Spinal cord (tissue), 10 donors: ENCODE results near the gene HIVEP2. TPM values are rescaled to one million over a fixed set of nuclear protein-coding genes. Genes with fewer than 3 reads are reported as not detected.
A peak's percentile ranks its signal among the peaks of the same experiment; 100 is the strongest.

ENCODE experiments used
- DNase-seq, 6 donors: peaks; one replicate each; pipeline versions ENCODE4 v3.0.0 to v3.0.0-alpha.2; 2013 to 2015; ENCODE audit warnings: low spot score in 6 of 6, low read depth in 4 of 6
- H3K27ac ChIP-seq: one replicate; pipeline ENCODE4 v1.5.1; 2013; ENCODE audit warnings: low read depth, low read length, control low read depth
- H3K27me3 ChIP-seq: one replicate; pipeline ENCODE4 v1.6.1; 2013; ENCODE audit warnings: low read length; ENCODE audit not compliant: control insufficient read depth, insufficient read depth
- H3K36me3 ChIP-seq: one replicate; pipeline ENCODE4 v1.6.1; 2013; ENCODE audit warnings: low read length; ENCODE audit not compliant: control insufficient read depth, insufficient read depth
- H3K4me1 ChIP-seq: one replicate; pipeline ENCODE4 v1.6.1; 2013; ENCODE audit warnings: low read length; ENCODE audit not compliant: control insufficient read depth, insufficient read depth
- H3K4me3 ChIP-seq: one replicate; pipeline ENCODE4 v1.5.1; 2013; ENCODE audit warnings: low read depth, low read length, control low read depth
- H3K9me3 ChIP-seq: one replicate; pipeline ENCODE4 v1.6.1; 2013; ENCODE audit warnings: low read length; ENCODE audit not compliant: control insufficient read depth, insufficient read depth
- WGBS: methylation state at CpG from one replicate; pipeline ENCODE4 v1.1.5; 2013; ENCODE audit warnings: missing lambda C conversion rate; ENCODE audit not compliant: insufficient coverage; 5-methylcytosine and 5-hydroxymethylcytosine counted together
- polyA plus RNA-seq, 2 donors: library from polyadenylated mRNA; unstranded; fragments of 120-200 nt; gene quantifications; one replicate each; pipeline ENCODE4 v1.2.1, GENCODE V29; 2013; ENCODE audit not compliant: insufficient read length in 2 of 2
- total RNA-seq, 2 donors: library from RNA; depleted of rRNA in 1 of 2; stranded (reverse); fragments of 120-200 nt in 1 of 2; fragments of >200 nt in 1 of 2; gene quantifications; one replicate each; pipeline versions ENCODE4 v1.2.3 to v1.2.4, GENCODE V29; 2013 to 2014
- donor health status: healthy.

The HIVEP2 gene
- total and polyA plus RNA-seq, 4 donors = 22.9 to 53.8 (median 28.2) TPM

DNA sequence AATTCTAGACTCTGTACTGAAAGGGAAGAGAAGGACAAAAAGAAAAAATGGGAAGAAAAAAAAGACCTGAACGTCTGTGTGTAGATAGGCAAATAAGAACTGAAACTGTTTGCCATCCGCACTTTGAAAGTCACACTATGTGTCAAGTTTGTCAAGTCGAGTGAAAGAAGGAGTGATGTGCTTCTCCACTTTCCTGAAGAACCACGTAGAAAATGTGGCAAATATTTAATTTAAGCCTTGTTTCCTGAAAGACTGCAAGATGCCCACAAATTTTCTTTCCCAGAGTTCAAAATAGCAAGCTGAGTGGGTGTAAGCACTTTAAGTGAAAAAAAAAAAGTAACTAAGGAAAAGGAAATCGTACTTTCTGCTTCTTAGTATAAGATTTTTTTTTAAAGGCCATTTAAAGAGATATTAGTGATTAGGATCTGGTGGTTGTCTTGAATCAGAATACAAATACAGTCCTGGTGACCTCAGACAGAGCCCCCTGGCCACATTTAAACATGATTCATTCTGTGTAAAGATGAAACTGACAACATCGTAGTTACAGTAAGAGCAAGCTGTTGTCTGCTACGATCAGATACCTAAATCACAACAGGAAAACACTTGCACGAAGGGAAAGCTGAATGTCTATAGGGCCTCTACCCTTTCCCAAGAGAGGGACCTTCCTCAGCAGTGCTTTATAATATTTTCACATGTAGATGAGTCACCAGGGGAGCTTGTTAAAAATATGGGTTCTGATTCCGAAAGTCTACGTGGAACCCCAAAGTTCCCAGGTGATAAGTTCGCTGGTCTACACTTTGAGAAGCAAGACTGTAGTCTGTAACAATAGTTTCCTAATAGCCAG, 102.3 kb downstream of the HIVEP2 start:
- DNase-seq = peak in 1 of 6 donors; percentile 35
- H3K9me3 ChIP-seq = no peaks in the 10 kb centered on the region
- H3K4me1 ChIP-seq = peaks cover 12% of the 10 kb centered on the region
- H3K4me3 ChIP-seq = no peak overlapping the region
- no peak overlapping the region for H3K27ac ChIP-seq
- WGBS = 74% methylated on average over 5 of the region's 11 CpGs
- H3K36me3 ChIP-seq = no peaks in the 10 kb centered on the region
- H3K27me3 ChIP-seq = no peaks in the 10 kb centered on the region

DNA sequence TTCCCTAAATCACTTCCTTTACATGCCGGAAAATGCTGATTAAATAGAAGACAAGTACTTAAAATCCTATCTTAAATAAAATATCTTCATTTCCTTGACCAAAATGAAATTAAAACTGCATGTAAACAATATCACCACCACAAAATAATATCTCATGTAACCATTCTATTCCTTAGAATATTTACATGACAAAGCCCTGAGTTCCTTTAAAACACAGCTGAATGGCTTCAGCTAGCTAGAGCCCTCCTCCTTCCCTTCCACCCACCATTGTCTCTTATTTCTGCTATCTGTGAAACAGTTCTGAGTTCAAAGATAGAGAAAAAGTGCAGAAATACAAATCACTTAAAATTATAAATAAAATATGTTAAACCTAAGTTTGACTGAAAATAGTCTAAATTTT, 103.1 kb downstream of the HIVEP2 start:
- Histone ChIP-seq H3K9me3 (no peaks in the 10 kb centered on the region), H3K27ac (no peak overlapping the region), H3K4me1 (peaks cover 12% of the 10 kb centered on the region), H3K27me3 (no peaks in the 10 kb centered on the region), H3K4me3 (no peak overlapping the region), H3K36me3 (no peaks in the 10 kb centered on the region)
- WGBS = no CpG with 5 or more reads among the region's 1 CpG
- no peak for DNase-seq

DNA sequence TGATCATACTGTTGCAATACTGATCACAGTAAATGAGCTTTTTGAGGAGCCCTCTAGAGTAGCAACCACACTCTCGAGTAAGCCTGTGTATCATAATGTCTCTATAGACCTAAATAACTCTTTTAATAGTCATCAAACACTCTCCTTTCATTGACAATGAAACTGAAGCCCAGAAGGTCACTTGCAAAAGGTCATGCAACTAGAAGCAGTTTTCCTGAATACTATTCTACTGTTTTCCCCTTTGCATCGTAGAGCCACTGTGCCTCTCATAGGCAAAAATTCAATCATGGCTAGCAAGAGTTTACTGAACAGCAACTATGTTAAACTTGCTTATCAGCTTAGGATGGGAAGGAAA, 105.3 kb downstream of the HIVEP2 start:
- Histone ChIP-seq H3K4me3 (no peak overlapping the region), H3K9me3 (no peaks in the 10 kb centered on the region), H3K36me3 (no peaks in the 10 kb centered on the region), H3K27me3 (no peaks in the 10 kb centered on the region), H3K27ac (no peak overlapping the region), H3K4me1 (peaks cover under 1% of the 10 kb centered on the region)
- WGBS = 50% methylated on average over 1 of the region's 2 CpGs
- DNase-seq = no peak

DNA sequence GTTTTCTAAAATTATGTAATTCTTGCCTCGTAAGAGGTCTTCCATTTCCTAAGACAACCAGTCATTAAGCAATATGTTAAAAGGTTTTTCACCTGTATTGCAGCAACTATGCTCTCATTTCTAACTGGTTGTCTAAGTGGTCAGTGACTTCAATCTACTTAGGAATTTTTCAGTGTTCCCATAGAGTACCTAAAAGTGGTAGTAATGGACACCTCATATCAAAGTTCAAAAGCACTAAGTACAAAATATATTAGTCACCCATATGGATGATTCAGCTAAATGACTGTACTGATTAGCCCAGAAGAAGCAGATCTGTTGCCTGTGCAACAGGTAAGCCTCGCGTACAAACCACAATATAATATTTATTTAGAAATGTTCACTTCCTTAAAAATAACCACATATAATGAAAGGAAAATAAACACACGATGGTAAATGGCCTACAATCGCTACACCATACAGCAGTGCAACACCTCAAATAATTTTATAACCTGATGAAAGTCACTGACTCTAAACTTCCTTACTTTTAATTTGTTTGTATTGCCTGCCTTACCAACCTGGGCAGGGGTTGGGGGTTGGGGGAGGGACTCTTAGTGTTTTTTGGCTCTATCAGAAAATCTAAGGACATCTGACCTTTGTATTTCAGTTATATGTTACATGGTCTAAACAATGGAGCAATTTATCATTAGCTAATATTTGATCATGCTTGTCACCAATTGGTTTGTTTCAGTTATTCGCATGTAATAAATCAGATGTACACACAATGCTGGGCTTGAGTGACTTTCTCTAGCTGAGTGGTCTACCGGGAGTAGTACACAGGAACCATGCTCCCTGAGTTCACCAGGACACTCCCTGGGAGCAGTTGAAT, 105.9 kb downstream of the HIVEP2 start:
- DNase-seq = no peak
- 100% methylated on average over 1 of the region's 7 CpGs for WGBS
- H3K9me3 ChIP-seq = no peaks in the 10 kb centered on the region
- H3K4me3 ChIP-seq = no peak overlapping the region
- no peaks in the 10 kb centered on the region for H3K36me3 ChIP-seq
- no peaks in the 10 kb centered on the region for H3K4me1 ChIP-seq
- H3K27me3 ChIP-seq = no peaks in the 10 kb centered on the region
- no peak overlapping the region for H3K27ac ChIP-seq

DNA sequence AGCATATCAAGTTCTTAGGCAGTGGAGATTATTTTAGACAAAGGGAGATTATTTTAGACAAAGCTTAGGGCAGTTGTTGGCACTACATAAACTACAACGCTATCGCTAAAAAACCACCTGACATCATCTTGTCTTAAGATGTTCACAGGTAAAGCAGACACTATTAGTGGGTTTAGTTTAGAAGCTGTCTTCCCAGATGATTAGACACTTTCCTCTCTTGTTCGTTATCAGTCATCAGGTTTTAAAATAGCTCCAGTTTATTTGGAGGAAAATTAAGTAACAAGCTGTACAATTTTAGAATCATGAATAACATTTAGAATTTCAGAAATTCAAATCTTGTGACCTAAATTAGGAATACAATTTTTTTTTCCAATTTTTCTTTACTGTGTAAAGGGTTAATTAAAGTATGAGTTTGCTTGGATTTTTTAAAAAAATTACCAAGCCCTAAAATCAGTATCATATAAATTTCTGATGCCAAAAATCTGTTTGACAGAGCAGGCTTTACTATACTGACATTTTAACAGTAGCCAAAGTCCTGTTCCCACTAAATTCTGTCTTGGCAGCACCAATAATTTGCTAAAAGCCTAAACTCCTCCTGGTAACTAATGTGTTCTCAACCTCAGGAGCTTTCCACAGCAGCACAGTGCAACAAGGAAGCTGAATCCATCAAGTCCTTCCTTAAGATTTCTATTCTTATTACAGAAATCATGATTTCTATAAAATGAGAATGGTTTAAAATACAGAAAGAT, 109.0 kb downstream of the HIVEP2 start:
- H3K4me3 ChIP-seq = no peak overlapping the region
- no peaks in the 10 kb centered on the region for H3K36me3 ChIP-seq
- no CpG with 5 or more reads among the region's 3 CpGs for WGBS
- peak in 2 of 6 donors; percentile 27 to 70 for DNase-seq
- H3K27me3 ChIP-seq = no peaks in the 10 kb centered on the region
- no peaks in the 10 kb centered on the region for H3K9me3 ChIP-seq
- H3K4me1 ChIP-seq = no peaks in the 10 kb centered on the region
- no peak overlapping the region for H3K27ac ChIP-seq

DNA sequence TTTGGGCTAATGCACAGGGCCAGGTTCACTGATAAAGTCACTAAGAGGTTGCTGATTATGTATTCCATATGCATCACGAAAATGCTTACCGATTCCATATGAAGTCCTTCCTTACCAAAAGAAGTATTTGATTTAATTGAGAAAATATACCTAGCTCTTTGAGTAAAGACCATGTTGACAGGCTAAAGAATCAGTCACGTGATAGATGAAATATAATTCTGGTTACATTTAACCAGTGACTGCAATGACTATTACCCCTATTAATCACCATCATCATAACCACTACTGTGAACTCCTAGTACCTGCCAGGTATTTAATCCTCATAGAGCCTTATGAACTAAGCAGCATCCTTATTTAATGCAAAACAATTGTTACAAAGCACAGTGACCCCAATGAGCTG, 110.1 kb downstream of the HIVEP2 start:
- H3K9me3 ChIP-seq = no peaks in the 10 kb centered on the region

DNA sequence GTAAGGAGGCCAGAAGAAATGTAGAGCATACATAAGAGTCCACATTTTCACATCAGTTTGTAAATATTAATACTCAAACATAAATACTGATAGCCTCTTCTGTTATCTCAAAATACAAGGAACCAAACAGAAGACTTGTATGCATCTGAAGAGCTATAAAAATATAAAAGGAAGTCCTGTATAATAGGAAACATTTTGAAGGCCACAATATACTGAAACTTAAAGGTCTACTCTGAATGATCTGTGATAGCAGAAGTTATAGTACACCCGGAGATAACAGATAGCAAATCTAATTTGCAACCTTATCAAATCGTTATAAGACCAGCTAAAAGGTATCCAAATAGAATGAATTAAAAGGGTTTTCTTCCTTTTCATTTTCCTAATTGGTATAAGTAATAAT, 111.2 kb downstream of the HIVEP2 start:
- Histone ChIP-seq H3K9me3 (no peaks in the 10 kb centered on the region), H3K27me3 (no peaks in the 10 kb centered on the region), H3K4me3 (no peak overlapping the region), H3K36me3 (no peaks in the 10 kb centered on the region), H3K4me1 (no peaks in the 10 kb centered on the region), H3K27ac (no peak overlapping the region)
- no peak for DNase-seq
- WGBS = no CpG with 5 or more reads among the region's 2 CpGs

More for the DNA sequence above, 110.1 kb downstream of the HIVEP2 start:
- Histone ChIP-seq H3K27me3 (no peaks in the 10 kb centered on the region), H3K27ac (no peak overlapping the region), H3K4me3 (no peak overlapping the region), H3K36me3 (no peaks in the 10 kb centered on the region), H3K4me1 (no peaks in the 10 kb centered on the region)
- WGBS = no CpG with 5 or more reads among the region's 3 CpGs
- no peak for DNase-seq

DNA sequence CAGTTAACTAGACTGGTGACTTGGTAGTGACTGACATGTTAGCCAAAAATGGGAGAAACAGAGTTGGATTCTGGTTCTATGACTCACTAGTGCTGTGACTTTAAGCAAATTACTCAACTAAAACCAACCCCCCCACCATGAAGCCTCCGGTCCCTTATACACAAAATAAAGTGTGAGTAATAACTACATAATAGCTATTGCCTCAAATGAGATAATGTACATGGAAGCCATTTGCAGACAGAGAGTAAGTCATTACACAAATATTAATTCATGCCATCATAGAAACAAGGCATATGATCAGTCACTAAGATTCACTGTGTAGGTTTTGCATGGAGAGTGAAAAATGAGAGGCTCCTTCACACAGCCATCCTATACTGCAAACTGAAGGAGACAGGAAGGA, 111.9 kb downstream of the HIVEP2 start:
- no peak for DNase-seq
- Histone ChIP-seq H3K4me3 (no peak overlapping the region), H3K36me3 (no peaks in the 10 kb centered on the region), H3K4me1 (no peaks in the 10 kb centered on the region), H3K27ac (no peak overlapping the region), H3K9me3 (no peaks in the 10 kb centered on the region), H3K27me3 (no peaks in the 10 kb centered on the region)
- no CpG with 5 or more reads among the region's 1 CpG for WGBS

DNA sequence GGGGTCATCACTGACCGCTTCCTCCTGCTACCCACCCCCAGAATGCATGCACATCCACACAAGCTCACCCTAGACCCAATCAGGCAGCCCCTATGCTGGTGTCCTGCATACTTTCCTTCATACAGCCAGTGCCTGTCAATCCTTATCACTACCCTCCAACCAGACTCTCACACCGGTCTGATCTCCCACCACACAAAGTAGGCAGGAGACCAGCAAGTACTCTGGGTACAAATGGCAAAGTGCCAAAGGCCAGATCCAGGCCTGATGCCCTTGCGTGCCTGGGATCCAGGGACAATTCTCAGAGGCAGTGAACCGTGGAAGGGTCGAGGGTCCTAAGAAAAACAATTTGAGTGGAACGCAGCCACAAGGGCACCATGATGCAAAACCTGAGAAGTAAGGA, 114.2 kb downstream of the HIVEP2 start:
- WGBS = 87% methylated on average over 6 of the region's 6 CpGs
- Histone ChIP-seq H3K27me3 (no peaks in the 10 kb centered on the region), H3K4me3 (no peak overlapping the region), H3K36me3 (no peaks in the 10 kb centered on the region), H3K27ac (no peak overlapping the region), H3K9me3 (no peaks in the 10 kb centered on the region), H3K4me1 (no peaks in the 10 kb centered on the region)
- DNase-seq = no peak
